MCF 10A (cell line): ENCODE data around the gene CHST5. TPM values are rescaled to one million over a fixed set of nuclear protein-coding genes. Genes with fewer than 3 reads are reported as not detected.

ENCODE experiments used
- BruUV-seq: library from RNA; stranded (reverse); fragments of 400-500 nt; replicated peaks from 2 replicates; lab custom pipeline; 2021; lab: Mats Ljungman, UMichigan
- CTCF ChIA-PET: fragments of 300-600 bp; sonication (Branson Sonifier 250); formaldehyde crosslinking; extraction: SDS; loops from one replicate; lab custom pipeline; 2021; ENCODE audit warnings: antibody characterized with exemption, inconsistent platforms; lab: Yijun Ruan, JAX
- POLR2A ChIA-PET: fragments of 300-600, 350-650 bp; sonication (Branson Sonifier 250); formaldehyde crosslinking; extraction: SDS; loops from one replicate; lab custom pipeline; 2020; ENCODE audit warnings: antibody characterized with exemption, inconsistent platforms; lab: Yijun Ruan, JAX
- DNase-seq: peaks from one replicate; pipeline ENCODE4 v3.0.0-alpha.2; 2018; ENCODE audit not compliant: unreplicated experiment
- H3K27ac Mint-ChIP-seq: one replicate; pipeline ENCODE4 v1.8.0; 2022; ENCODE audit warnings: mild to moderate bottlenecking, low read depth, mixed read lengths; ENCODE audit not compliant: unreplicated experiment
- H3K27me3 Mint-ChIP-seq: one replicate; pipeline ENCODE4 v1.8.0; 2022; ENCODE audit warnings: mixed read lengths; ENCODE audit not compliant: insufficient read depth, unreplicated experiment
- H3K36me3 Mint-ChIP-seq: one replicate; pipeline ENCODE4 v1.8.0; 2022; ENCODE audit warnings: mild to moderate bottlenecking, moderate library complexity, mixed read lengths; ENCODE audit not compliant: insufficient read depth, unreplicated experiment
- H3K4me1 Mint-ChIP-seq: one replicate; pipeline ENCODE4 v1.8.0; 2022; ENCODE audit warnings: mixed read lengths; ENCODE audit not compliant: insufficient read depth, unreplicated experiment
- H3K4me3 Mint-ChIP-seq: one replicate; pipeline ENCODE4 v1.8.0; 2022; ENCODE audit warnings: mild to moderate bottlenecking, moderate library complexity, mixed read lengths; ENCODE audit not compliant: unreplicated experiment
- H3K9me3 Mint-ChIP-seq: one replicate; pipeline ENCODE4 v1.8.0; 2022; ENCODE audit warnings: mixed read lengths; ENCODE audit not compliant: unreplicated experiment
- intact Hi-C: fragments of 100-400 bp; cut with micrococcal nuclease; formaldehyde crosslinking; loops from 2 replicates; pipeline ENCODE4 v1.14.1; 2022
- total RNA-seq: library from RNA; stranded (reverse); gene quantifications from 2 replicates; pipeline ENCODE4 v1.2.3, GENCODE V29; 2022
- TF ChIP-seq, protein P1 (sequence below): fragments of 200-600 bp; IDR thresholded peaks from one replicate; pipeline ENCODE4 v1.8.0; 2022; ENCODE audit warnings: antibody characterized with exemption, mild to moderate bottlenecking; ENCODE audit not compliant: unreplicated experiment

The CHST5 gene
- total RNA-seq, 1 experiment from 2014 or later = not detected

DNA sequence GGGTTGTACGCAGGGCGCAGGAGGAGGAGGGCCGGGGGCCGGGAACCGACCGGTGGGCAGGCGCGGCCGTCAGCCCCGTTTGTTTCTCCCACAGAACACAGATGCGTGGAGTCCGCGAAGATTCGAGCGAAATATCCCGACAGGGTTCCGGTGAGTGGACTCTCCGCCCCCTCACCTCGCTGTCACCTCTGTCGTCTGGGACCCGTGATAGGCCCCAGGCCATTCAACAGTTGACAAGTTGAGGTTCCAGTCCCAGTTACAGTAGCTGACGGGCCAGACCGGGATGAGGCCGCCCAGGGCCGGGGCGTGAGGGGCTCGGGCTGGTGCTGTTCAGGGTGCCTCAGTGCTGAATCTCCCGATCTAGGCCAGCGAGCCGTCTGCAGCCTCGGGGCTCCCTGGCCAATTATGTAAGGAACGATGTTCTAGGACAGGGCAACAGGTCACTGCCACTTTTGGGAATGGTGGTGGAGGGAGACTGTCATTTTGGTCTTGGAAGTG lies 30.9 kb upstream of the CHST5 start:
- intact Hi-C loops = loop anchor here (5.0 kb wide), 1 partner anchor 55 kb away; the partner anchor contains the start of gene ADAT1
- POLR2A ChIA-PET = interaction anchor here (0.5 to 5.5 kb wide), 12 partner anchors 11 to 520 kb away, joined by 3 to 116 read pairs (median 12); partner anchors contain the start of genes ADAT1, CFDP1, KARS1 and TERF2IP
- peak overlapping the region; percentile 80 for H3K27ac Mint-ChIP-seq

DNA sequence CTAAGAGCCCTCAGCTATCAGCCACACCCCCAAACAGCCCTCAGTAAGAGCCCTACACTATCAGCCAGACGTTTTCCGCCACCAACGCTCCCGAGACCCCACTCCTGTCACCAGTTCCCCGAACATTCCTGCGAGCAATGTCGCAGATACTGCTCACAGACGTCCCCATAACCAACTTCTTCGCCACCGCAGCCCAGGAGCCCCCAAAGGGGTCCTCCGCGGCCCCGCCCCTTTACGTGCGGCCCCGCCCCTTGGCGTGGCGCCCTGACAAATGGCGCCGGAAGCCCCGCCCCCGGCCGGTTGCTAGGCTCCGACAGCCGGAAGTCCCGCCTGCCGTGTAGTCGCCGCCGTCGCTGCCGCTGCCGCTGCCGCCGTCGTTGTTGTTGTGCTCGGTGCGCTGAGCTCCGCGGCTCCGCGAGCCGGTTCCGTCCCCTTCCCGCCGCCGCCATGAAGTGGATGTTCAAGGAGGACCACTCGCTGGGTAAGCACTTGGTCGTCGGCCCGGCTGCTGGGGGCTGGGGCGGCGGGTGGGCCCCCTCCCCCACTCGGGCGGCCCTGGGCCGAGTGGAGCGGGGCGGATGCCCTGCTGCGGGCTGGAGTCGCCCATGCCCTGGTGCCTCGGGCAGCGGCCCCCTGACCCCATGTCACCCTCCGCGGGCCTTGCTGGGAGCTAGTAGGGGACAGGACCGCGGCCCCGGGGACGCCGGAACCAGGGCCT lies 30.3 kb upstream of the CHST5 start, which contains the start of gene GABARAPL2:
Gene GABARAPL2, plus strand, starts transcription at position 340 of the 718 bp plus-strand sequence. Its CDS starts 108 bp downstream, at position 448.
- Mint-ChIP-seq H3K27me3 (peaks cover 13% of the 10 kb centered on the region), H3K27ac (peak within 1 kb of the TSS; percentile 80), H3K4me1 (peaks cover 7% of the 10 kb centered on the region), H3K4me3 (peak within 1 kb of the TSS; percentile 83), H3K9me3 (no peaks in the 10 kb centered on the region), H3K36me3 (peaks cover 25% of the 10 kb centered on the region)
- CTCF ChIA-PET = interaction anchor here (0.6 to 4.0 kb wide), 9 partner anchors 10 to 101 kb away, joined by 3 to 22 read pairs (median 3); partner anchors contain the start of genes ADAT1, TMEM170A and TMEM231
- intact Hi-C loops = loop anchor here (5.0 kb wide), 1 partner anchor 56 kb away; the partner anchor contains the start of gene ADAT1
- peak; percentile 77 for DNase-seq
- TF ChIP-seq, protein P1, sequence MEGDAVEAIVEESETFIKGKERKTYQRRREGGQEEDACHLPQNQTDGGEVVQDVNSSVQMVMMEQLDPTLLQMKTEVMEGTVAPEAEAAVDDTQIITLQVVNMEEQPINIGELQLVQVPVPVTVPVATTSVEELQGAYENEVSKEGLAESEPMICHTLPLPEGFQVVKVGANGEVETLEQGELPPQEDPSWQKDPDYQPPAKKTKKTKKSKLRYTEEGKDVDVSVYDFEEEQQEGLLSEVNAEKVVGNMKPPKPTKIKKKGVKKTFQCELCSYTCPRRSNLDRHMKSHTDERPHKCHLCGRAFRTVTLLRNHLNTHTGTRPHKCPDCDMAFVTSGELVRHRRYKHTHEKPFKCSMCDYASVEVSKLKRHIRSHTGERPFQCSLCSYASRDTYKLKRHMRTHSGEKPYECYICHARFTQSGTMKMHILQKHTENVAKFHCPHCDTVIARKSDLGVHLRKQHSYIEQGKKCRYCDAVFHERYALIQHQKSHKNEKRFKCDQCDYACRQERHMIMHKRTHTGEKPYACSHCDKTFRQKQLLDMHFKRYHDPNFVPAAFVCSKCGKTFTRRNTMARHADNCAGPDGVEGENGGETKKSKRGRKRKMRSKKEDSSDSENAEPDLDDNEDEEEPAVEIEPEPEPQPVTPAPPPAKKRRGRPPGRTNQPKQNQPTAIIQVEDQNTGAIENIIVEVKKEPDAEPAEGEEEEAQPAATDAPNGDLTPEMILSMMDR = no peak
- POLR2A ChIA-PET = interaction anchor here (0.6 to 5.5 kb wide), 15 partner anchors 11 to 316 kb away, joined by 3 to 116 read pairs (median 5); partner anchors contain the start of genes ADAT1, KARS1, TERF2IP and TMEM170A
- BruUV-seq = no TSS peak

More for the DNA sequence above, 30.9 kb upstream of the CHST5 start:
- peaks cover 7% of the 10 kb centered on the region for H3K4me1 Mint-ChIP-seq
- H3K36me3 Mint-ChIP-seq = peaks cover 31% of the 10 kb centered on the region
- TF ChIP-seq, protein P1 = no peak
- H3K27me3 Mint-ChIP-seq = peaks cover 13% of the 10 kb centered on the region
- peak; percentile 4 for DNase-seq
- BruUV-seq = no TSS peak
- H3K9me3 Mint-ChIP-seq = no peaks in the 10 kb centered on the region
- peak overlapping the region; percentile 83 for H3K4me3 Mint-ChIP-seq
- CTCF ChIA-PET = interaction anchor here (0.6 to 4.0 kb wide), 9 partner anchors 11 to 102 kb away, joined by 3 to 22 read pairs (median 3); partner anchors contain the start of genes ADAT1, TMEM170A and TMEM231

DNA sequence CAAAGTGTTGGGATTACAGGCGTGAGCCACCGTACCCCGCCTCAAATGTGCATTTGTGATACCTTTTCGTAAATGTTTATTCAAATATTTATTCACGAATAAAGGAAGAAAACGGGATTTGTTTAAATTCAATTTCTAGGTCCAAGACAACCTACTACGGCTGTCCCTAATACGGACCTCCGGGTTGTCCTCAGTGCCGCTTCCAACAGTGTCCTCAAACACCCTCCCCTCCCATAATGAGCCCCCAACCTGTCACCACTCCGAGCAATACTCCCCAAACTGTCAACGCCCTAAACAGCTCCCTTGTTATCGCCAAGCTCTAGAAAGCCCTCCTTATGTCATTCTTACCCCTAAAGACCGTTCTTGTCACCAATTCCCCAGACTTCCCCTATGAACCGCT lies 29.7 kb upstream of the CHST5 start:
- Mint-ChIP-seq H3K4me1 (peaks cover 7% of the 10 kb centered on the region), H3K36me3 (peaks cover 22% of the 10 kb centered on the region), H3K9me3 (no peaks in the 10 kb centered on the region), H3K27me3 (peaks cover 13% of the 10 kb centered on the region), H3K4me3 (peak overlapping the region; percentile 83), H3K27ac (peak overlapping the region; percentile 80)
- BruUV-seq = no TSS peak
- TF ChIP-seq, protein P1 = no peak
- intact Hi-C loops = loop anchor here (5.0 kb wide), 1 partner anchor 57 kb away; the partner anchor contains the start of gene ADAT1
- CTCF ChIA-PET = interaction anchor here (0.9 to 4.0 kb wide), 5 partner anchors 9 to 102 kb away, joined by 3 to 22 read pairs (median 4); partner anchors contain the start of genes ADAT1 and TMEM231
- DNase-seq = no peak
- POLR2A ChIA-PET = interaction anchor here (0.6 to 5.5 kb wide), 17 partner anchors 10 to 316 kb away, joined by 3 to 116 read pairs (median 4); partner anchors contain the start of genes ADAT1, CFDP1, KARS1 and TERF2IP
